SK-N-MC (cell line): ENCODE results near the gene SRRM3.

ENCODE experiments used
- EZH2 ChIP-seq: fragments of 200-600 bp; sonication (generic); IDR thresholded peaks from one replicate; pipeline ENCODE4 v1.6.1; 2017; ENCODE audit warnings: antibody characterized with exemption
- FOXP2 ChIP-seq: optimal IDR thresholded peaks from 2 replicates; pipeline ENCODE3; 2011; ENCODE audit warnings: mild to moderate bottlenecking, moderate library complexity; ENCODE audit not compliant: insufficient read depth; ENCODE audit errors: extremely low read length, control extremely low read depth
- POLR2AphosphoS5 ChIP-seq: IDR thresholded peaks from 2 replicates; pipeline ENCODE4 v1.6.1; 2012; ENCODE audit warnings: mild to moderate bottlenecking, low read depth, low read length, borderline replicate concordance

DNA sequence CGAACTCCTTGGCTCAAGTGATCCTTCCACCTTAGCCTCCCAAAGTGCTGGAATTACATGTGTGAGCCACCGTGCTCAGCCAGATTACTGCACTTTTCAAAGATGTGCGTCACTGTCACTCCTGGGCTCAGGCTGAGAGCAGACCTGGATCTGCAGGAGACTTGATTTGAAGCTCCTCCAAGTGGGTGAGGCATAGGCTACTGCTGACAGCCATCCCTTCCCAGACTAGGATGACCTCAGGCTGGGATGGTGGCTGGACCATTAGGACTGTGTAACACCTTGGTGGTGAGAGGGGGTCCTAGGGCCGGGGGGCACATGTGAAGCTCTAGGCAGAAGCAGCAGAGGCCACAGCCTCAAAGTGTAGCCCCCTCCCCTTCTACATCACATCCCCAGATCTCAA is 8.2 kb upstream of the SRRM3 start:
- no peak for TF ChIP-seq POLR2AphosphoS5
- no peak for TF ChIP-seq EZH2
- TF ChIP-seq FOXP2 = no peak
